ENCODE data around the gene SYT13. TPM values are rescaled to one million over a fixed set of nuclear protein-coding genes. Genes with fewer than 3 reads are reported as not detected.

The SYT13 gene
- total RNA-seq, 1 experiment from 2014 or later: 1.4 TPM

DNA sequence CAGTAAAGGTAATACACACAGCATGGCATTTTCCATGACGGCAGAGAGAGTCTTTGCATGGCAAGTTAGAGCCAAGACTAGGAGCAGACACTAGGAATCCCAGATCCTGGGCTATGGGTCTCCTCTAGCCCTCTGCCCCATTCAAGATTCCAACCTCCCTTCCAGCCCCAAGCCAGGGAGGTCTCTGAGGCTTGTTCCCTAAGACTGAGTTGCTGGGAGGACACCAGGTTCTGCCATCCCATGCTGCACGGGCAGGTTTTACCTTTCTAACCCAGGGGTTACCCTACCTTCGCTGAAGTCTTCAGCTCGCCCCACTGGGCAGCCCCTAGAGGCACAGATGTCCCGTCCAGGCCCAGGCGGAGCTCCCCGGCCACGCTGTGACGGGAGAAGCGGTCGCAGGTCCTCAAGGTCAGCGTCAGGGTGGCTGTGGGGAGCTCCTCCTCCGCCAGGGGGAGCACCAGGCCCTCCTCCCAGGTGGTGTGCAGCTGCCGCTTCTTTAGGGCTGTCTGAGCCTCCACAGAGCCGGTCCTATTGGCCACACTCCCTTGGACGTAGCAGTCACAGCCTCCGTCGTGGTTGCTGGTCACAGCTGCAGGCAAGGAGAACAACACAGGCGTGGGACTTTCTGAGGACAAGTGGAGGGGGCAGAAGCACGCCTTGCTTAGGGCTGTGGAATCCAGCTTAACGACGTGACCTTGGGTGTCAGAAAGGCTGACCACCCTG is 33.8 kb downstream of the SYT13 start:
- Histone ChIP-seq H3K4me3 (replicated peaks in 1 of 2; ENCODE audit: low read depth in 1 of 2, low read length in 2 of 2) (peak overlapping the region; percentile 36 to 48), H4K20me1 (ENCODE audit: insufficient read depth) (no peaks in the 10 kb centered on the region), H3K36me3 (ENCODE audit: control insufficient read depth in 1 of 2, insufficient read depth in 2 of 2, low read length in 2 of 2) (no peaks in the 10 kb centered on the region), H3K9ac (ENCODE audit: low read length) (peak overlapping the region; percentile 51), H3K27me3 (ENCODE audit: insufficient read depth, low read length) (no peaks in the 10 kb centered on the region), H3K27ac (ENCODE audit: low read depth, low read length) (no peak overlapping the region), H2AFZ (ENCODE audit: low read depth, low read length, poor library complexity, severe bottlenecking) (peak overlapping the region; percentile 66), H3K9me3 (ENCODE audit: control insufficient read depth in 1 of 2, insufficient read depth in 1 of 2, low read depth in 1 of 2, low read length in 2 of 2) (no peaks in the 10 kb centered on the region), H3K4me1 (ENCODE audit: control insufficient read depth in 1 of 2, insufficient read depth in 2 of 2, low read length in 2 of 2) (peaks cover 3 to 25% of the 10 kb centered on the region in 2 experiments; a peak in 3 of 4 replicates), H3K4me2 (ENCODE audit: low read length) (peak overlapping the region; percentile 67), H3K9me2 (ENCODE audit: insufficient read depth) (no peaks in the 10 kb centered on the region), H3K79me2 (ENCODE audit: insufficient read depth, low read length) (no peaks in the 10 kb centered on the region)
- peak; percentile 75 for DNase-seq (ENCODE audit: low read depth, low spot score)
- peak; percentile 100 for ATAC-seq
- intact Hi-C loops (cut with micrococcal nuclease): loop anchor here (1.0 to 10.0 kb wide), 4 partner anchors 41 to 140 kb away; no protein-coding TSS in a partner anchor
- BruUV-seq (replicated peaks): TSS peak; percentile 58
- RAD21 ChIA-PET (ENCODE audit: low non-redundant PET in 1 of 2, low total read pairs in 2 of 2, uncharacterized antibody in 2 of 2, unreplicated experiment in 2 of 2): interaction anchor here (1.0 to 1.3 kb wide), 4 partner anchors 40 to 519 kb away, joined by 3 to 9 read pairs (median 5); no protein-coding TSS in a partner anchor
- POLR2A ChIA-PET: interaction anchor here (0.8 to 1.6 kb wide), 5 partner anchors 12 to 519 kb away, joined by 3 to 7 read pairs (median 4); partner anchors contain the start of gene SYT13
- CTCF ChIA-PET: interaction anchor here (0.6 to 2.2 kb wide), 33 partner anchors 9 to 520 kb away, joined by 3 to 27 read pairs (median 4); partner anchors contain the start of gene SYT13
- TF ChIP-seq, protein P1, sequence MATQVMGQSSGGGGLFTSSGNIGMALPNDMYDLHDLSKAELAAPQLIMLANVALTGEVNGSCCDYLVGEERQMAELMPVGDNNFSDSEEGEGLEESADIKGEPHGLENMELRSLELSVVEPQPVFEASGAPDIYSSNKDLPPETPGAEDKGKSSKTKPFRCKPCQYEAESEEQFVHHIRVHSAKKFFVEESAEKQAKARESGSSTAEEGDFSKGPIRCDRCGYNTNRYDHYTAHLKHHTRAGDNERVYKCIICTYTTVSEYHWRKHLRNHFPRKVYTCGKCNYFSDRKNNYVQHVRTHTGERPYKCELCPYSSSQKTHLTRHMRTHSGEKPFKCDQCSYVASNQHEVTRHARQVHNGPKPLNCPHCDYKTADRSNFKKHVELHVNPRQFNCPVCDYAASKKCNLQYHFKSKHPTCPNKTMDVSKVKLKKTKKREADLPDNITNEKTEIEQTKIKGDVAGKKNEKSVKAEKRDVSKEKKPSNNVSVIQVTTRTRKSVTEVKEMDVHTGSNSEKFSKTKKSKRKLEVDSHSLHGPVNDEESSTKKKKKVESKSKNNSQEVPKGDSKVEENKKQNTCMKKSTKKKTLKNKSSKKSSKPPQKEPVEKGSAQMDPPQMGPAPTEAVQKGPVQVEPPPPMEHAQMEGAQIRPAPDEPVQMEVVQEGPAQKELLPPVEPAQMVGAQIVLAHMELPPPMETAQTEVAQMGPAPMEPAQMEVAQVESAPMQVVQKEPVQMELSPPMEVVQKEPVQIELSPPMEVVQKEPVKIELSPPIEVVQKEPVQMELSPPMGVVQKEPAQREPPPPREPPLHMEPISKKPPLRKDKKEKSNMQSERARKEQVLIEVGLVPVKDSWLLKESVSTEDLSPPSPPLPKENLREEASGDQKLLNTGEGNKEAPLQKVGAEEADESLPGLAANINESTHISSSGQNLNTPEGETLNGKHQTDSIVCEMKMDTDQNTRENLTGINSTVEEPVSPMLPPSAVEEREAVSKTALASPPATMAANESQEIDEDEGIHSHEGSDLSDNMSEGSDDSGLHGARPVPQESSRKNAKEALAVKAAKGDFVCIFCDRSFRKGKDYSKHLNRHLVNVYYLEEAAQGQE (IDR thresholded peaks at IDR 0.05; ENCODE audit: low read depth): no peak
- TF ChIP-seq EGR1 (IDR thresholded peaks at IDR 0.05; ENCODE audit: low read depth): no peak
- peak; percentile 40 for TF ChIP-seq POLR2A (IDR thresholded peaks at IDR 0.05; ENCODE audit: borderline replicate concordance, extremely low read depth, insufficient read depth, insufficient read length)
- no peak for TF ChIP-seq FOSL1 (IDR thresholded peaks at IDR 0.05; ENCODE audit: low read depth)
- no peak for TF ChIP-seq EZH2phosphoT487 (IDR thresholded peaks at IDR 0.05; ENCODE audit: borderline replicate concordance)
- no peak for TF ChIP-seq ELF1 (IDR thresholded peaks at IDR 0.05; ENCODE audit: borderline replicate concordance, low read depth)
- TF ChIP-seq CEBPB (IDR thresholded peaks at IDR 0.05; ENCODE audit: low read depth): no peak
- no peak for TF ChIP-seq SP1 (IDR thresholded peaks at IDR 0.05; ENCODE audit: low read depth)
- no peak for TF ChIP-seq JUND (IDR thresholded peaks at IDR 0.05)
- TF ChIP-seq ZFX (IDR thresholded peaks at IDR 0.05): peak; percentile 33; the same call in 1 of the 2 replicates
- TF ChIP-seq, protein P2, sequence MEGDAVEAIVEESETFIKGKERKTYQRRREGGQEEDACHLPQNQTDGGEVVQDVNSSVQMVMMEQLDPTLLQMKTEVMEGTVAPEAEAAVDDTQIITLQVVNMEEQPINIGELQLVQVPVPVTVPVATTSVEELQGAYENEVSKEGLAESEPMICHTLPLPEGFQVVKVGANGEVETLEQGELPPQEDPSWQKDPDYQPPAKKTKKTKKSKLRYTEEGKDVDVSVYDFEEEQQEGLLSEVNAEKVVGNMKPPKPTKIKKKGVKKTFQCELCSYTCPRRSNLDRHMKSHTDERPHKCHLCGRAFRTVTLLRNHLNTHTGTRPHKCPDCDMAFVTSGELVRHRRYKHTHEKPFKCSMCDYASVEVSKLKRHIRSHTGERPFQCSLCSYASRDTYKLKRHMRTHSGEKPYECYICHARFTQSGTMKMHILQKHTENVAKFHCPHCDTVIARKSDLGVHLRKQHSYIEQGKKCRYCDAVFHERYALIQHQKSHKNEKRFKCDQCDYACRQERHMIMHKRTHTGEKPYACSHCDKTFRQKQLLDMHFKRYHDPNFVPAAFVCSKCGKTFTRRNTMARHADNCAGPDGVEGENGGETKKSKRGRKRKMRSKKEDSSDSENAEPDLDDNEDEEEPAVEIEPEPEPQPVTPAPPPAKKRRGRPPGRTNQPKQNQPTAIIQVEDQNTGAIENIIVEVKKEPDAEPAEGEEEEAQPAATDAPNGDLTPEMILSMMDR (IDR thresholded peaks at IDR 0.05 in 2 of 3, conservative IDR thresholded peaks at IDR 0.05 in 1 of 3; ENCODE audit: borderline replicate concordance in 1 of 3, insufficient read depth in 1 of 3, low read depth in 2 of 3, low read length in 2 of 3): peak; percentile 88 to 97 (median 90)
- TF ChIP-seq, protein P3, sequence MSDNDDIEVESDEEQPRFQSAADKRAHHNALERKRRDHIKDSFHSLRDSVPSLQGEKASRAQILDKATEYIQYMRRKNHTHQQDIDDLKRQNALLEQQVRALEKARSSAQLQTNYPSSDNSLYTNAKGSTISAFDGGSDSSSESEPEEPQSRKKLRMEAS (IDR thresholded peaks at IDR 0.05): peak; percentile 36; the same call in 1 of the 2 replicates
- TF ChIP-seq ZNF274 (IDR thresholded peaks at IDR 0.05; ENCODE audit: low read depth, low read length): no peak
- TF ChIP-seq, protein P4, sequence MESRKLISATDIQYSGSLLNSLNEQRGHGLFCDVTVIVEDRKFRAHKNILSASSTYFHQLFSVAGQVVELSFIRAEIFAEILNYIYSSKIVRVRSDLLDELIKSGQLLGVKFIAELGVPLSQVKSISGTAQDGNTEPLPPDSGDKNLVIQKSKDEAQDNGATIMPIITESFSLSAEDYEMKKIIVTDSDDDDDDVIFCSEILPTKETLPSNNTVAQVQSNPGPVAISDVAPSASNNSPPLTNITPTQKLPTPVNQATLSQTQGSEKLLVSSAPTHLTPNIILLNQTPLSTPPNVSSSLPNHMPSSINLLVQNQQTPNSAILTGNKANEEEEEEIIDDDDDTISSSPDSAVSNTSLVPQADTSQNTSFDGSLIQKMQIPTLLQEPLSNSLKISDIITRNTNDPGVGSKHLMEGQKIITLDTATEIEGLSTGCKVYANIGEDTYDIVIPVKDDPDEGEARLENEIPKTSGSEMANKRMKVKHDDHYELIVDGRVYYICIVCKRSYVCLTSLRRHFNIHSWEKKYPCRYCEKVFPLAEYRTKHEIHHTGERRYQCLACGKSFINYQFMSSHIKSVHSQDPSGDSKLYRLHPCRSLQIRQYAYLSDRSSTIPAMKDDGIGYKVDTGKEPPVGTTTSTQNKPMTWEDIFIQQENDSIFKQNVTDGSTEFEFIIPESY (IDR thresholded peaks at IDR 0.05; ENCODE audit: extremely low read depth, insufficient replicate concordance, low read length): no peak
- TF ChIP-seq RAD21 (IDR thresholded peaks at IDR 0.05; ENCODE audit: low read depth): peak; percentile 88
- TF ChIP-seq, protein P5, sequence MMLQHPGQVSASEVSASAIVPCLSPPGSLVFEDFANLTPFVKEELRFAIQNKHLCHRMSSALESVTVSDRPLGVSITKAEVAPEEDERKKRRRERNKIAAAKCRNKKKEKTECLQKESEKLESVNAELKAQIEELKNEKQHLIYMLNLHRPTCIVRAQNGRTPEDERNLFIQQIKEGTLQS (IDR thresholded peaks at IDR 0.05): no peak
- no peak for TF ChIP-seq TCF7L2 (IDR thresholded peaks at IDR 0.05; ENCODE audit: borderline replicate concordance, extremely low read depth, insufficient read depth, insufficient read length)
- peak; percentile 56; the same call in 1 of the 2 replicates for TF ChIP-seq CBX3 (IDR thresholded peaks at IDR 0.05; ENCODE audit: low read depth)
- no peak for TF ChIP-seq SIN3A (IDR thresholded peaks at IDR 0.05; ENCODE audit: low read depth)
